Testis (tissue), 3 donors: ENCODE data around the gene ETAA1. TPM values are rescaled to one million over a fixed set of nuclear protein-coding genes. Genes with fewer than 3 reads are reported as not detected.

ENCODE experiments used
- DNase-seq: peaks from one replicate; pipeline ENCODE4 v3.0.0-alpha.2; 2019
- H3K27ac ChIP-seq, 2 donors: fragments of 200-600 bp; sonication (generic); one replicate each; pipeline ENCODE4 v1.5.1; 2019
- H3K27me3 ChIP-seq: fragments of 200-600 bp; sonication (generic); one replicate; pipeline ENCODE4 v1.5.1; 2019
- H3K36me3 ChIP-seq: fragments of 200-600 bp; sonication (generic); one replicate; pipeline ENCODE4 v1.5.1; 2017; ENCODE audit warnings: low read depth; ENCODE audit errors: missing control alignments
- H3K4me1 ChIP-seq: fragments of 200-600 bp; sonication (generic); one replicate; pipeline ENCODE4 v1.5.1; 2019
- H3K4me3 ChIP-seq, 2 donors: fragments of 200-600 bp; sonication (generic); one replicate each; pipeline ENCODE4 v1.5.1; 2017 to 2019
- H3K9me3 ChIP-seq: fragments of 200-600 bp; sonication (generic); one replicate; pipeline ENCODE4 v1.5.1; 2017
- POLR2A ChIP-seq: fragments of 450-650 bp; IDR thresholded peaks from one replicate; pipeline ENCODE4 v1.6.1; 2017; ENCODE audit warnings: antibody characterized with exemption, mild to moderate bottlenecking, moderate library complexity
- WGBS, 2 donors: methylation state at CpG; one replicate each; pipeline ENCODE4 v1.1.5; 2018; 5-methylcytosine and 5-hydroxymethylcytosine counted together
- intact Hi-C: fragments of 100-400 bp; cut with DNase I; formaldehyde crosslinking; loops from one replicate; pipeline ENCODE4 v1.15.1; 2023; ENCODE audit warnings: low total_unique reads
- polyA plus RNA-seq: library from polyadenylated mRNA; stranded (reverse); fragments of 350-450 nt; fragmentation: Illumina TruSeq; extraction: RNeasy Lipid Tissue Mini Kit (QIAGEN cat#74804); gene quantifications from one replicate; pipeline ENCODE4 v1.2.3, GENCODE V29; 2014; ENCODE audit warnings: low read depth, low replicate concordance; ENCODE audit not compliant: insufficient read depth
- total RNA-seq, 2 donors: library from RNA; depleted of rRNA; stranded (reverse); fragments of >200 nt; gene quantifications; one replicate each; pipeline ENCODE4 v1.2.3, GENCODE V29; 2016
- TF ChIP-seq, protein P1 (sequence below), 3 experiments: fragments of 450-650 bp in 2 of 3; fragments of 200-600 bp in 1 of 3; sonication (generic) in 1 of 3; IDR thresholded peaks; one replicate each; pipeline ENCODE4 v1.5.1; 2016 to 2019; ENCODE audit warnings: antibody characterized with exemption in 3 of 3, mild to moderate bottlenecking in 2 of 3, moderate library complexity in 1 of 3

ETAA1 gene
- total and polyA plus RNA-seq, 3 donors from 2014 or later, result 4.4 to 19.2 (median 18.7) TPM

DNA sequence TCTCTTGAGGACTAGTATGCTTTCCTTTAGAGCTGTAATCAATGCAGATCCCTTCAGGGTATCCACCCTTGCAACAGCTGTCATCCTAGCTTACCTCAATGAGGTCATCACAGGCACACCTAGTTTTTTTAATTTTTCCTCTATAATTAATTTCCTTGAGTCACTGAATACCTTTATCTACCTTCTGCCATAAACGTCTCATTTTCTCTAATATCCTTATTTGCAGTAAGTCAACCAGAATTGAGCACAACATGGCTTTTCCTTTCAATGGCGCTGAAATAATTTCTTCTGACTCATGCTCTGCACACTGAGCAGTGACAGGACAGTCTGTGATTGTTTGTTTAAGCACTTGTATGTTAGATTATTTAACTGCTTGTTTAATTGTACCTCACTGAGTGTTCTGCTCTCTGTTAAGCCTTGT, 49.4 kb downstream of the ETAA1 start:
- peaks cover 5% of the 10 kb centered on the region for H3K4me1 ChIP-seq
- H3K9me3 ChIP-seq, result no peaks in the 10 kb centered on the region
- 43 to 63% methylated on average over 2 of the region's 2 CpGs for WGBS, 2 donors
- no peaks in the 10 kb centered on the region for H3K36me3 ChIP-seq
- intact Hi-C loops, result no loop called here
- H3K27ac ChIP-seq, result no peak overlapping the region
- TF ChIP-seq, protein P1, sequence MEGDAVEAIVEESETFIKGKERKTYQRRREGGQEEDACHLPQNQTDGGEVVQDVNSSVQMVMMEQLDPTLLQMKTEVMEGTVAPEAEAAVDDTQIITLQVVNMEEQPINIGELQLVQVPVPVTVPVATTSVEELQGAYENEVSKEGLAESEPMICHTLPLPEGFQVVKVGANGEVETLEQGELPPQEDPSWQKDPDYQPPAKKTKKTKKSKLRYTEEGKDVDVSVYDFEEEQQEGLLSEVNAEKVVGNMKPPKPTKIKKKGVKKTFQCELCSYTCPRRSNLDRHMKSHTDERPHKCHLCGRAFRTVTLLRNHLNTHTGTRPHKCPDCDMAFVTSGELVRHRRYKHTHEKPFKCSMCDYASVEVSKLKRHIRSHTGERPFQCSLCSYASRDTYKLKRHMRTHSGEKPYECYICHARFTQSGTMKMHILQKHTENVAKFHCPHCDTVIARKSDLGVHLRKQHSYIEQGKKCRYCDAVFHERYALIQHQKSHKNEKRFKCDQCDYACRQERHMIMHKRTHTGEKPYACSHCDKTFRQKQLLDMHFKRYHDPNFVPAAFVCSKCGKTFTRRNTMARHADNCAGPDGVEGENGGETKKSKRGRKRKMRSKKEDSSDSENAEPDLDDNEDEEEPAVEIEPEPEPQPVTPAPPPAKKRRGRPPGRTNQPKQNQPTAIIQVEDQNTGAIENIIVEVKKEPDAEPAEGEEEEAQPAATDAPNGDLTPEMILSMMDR (IDR thresholded peaks at IDR 0.05), result no peak
- TF ChIP-seq POLR2A, result no peak
- DNase-seq, result no peak
- H3K4me3 ChIP-seq, result no peak overlapping the region
- H3K27me3 ChIP-seq, result no peaks in the 10 kb centered on the region

DNA sequence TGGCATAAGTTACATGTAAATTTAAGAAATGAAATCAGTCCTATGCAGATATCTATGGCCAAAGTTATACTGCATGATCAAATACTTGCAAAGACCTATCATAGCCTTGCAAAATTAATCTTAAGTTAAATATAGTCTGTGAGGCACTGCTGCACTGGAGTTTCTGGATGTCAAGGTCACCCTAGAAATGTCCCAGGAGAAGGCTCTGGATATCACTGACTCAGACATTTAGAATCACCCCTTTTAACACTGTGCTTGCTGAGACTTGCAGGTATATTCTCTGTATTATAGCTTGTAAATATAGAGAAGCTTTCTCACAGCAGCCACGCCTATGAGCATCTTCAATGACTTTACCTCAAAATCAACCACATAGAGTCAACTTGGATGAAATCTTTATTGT, 51.5 kb downstream of the ETAA1 start:
- H3K36me3 ChIP-seq, result no peaks in the 10 kb centered on the region
- no peak overlapping the region for H3K27ac ChIP-seq
- intact Hi-C loops, result no loop called here
- H3K4me1 ChIP-seq, result peaks cover 5% of the 10 kb centered on the region
- DNase-seq, result no peak
- no peak overlapping the region for H3K4me3 ChIP-seq
- no peaks in the 10 kb centered on the region for H3K9me3 ChIP-seq
- H3K27me3 ChIP-seq, result no peaks in the 10 kb centered on the region
- WGBS, 2 donors, result 89 to 93% methylated on average over 1 of the region's 1 CpG
- TF ChIP-seq, protein P1 (IDR thresholded peaks at IDR 0.05), result no peak
- TF ChIP-seq POLR2A, result no peak

GRCh38 chr2:67451086-67451832, 54.1 kb downstream of the ETAA1 start:
- Histone ChIP-seq H3K27ac (no peak overlapping the region), H3K27me3 (no peaks in the 10 kb centered on the region), H3K4me3 (no peak overlapping the region), H3K9me3 (no peaks in the 10 kb centered on the region), H3K36me3 (no peaks in the 10 kb centered on the region), H3K4me1 (peaks cover 5% of the 10 kb centered on the region)
- no peak for DNase-seq
- intact Hi-C loops, result no loop called here
- 77 to 83% methylated on average over 7 of the region's 7 CpGs for WGBS, 2 donors
- TF ChIP-seq, protein P1 (IDR thresholded peaks at IDR 0.05), result no peak
- no peak for TF ChIP-seq POLR2A

DNA sequence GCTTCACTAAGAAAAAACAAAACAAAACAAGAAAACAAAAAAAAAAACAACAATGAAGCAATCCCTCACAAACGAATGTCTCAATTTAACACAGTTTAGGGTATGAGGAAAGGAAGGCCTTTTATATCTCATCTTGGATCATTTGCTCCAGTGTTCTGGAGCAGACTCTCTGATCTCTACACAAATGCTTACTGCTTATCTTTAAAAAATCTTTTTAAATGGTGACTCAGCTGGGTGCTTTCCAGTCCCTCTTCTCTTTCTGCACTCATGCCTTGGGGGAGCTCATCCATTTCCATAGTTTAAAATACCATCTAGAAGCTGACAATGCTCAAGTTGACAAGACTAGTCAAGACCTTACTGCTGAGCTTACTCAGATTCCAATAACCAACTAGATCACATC, 56.2 kb downstream of the ETAA1 start:
- WGBS, 2 donors, result 88 to 100% methylated on average over 1 of the region's 1 CpG
- no peak overlapping the region for H3K27ac ChIP-seq
- H3K4me1 ChIP-seq, result peaks cover 5% of the 10 kb centered on the region
- H3K9me3 ChIP-seq, result no peaks in the 10 kb centered on the region
- DNase-seq, result no peak
- intact Hi-C loops, result no loop called here
- no peak overlapping the region for H3K4me3 ChIP-seq
- H3K36me3 ChIP-seq, result no peaks in the 10 kb centered on the region
- H3K27me3 ChIP-seq, result no peaks in the 10 kb centered on the region
- TF ChIP-seq, protein P1 (IDR thresholded peaks at IDR 0.05), result no peak
- no peak for TF ChIP-seq POLR2A
